AG09309 (cell line): ENCODE measurements around the gene NFIX.

Experiments
- DNase-seq: peaks from one replicate; pipeline ENCODE4 v3.0.0-alpha.2; 2010; ENCODE audit warnings: low read depth
- H3K4me3 ChIP-seq: 2 replicates; pipeline ENCODE4 v1.5.1; 2011; ENCODE audit warnings: mild to moderate bottlenecking, low read depth, low read length, moderate library complexity; ENCODE audit not compliant: control insufficient read depth
- CTCF ChIP-seq: IDR thresholded peaks from 2 replicates; pipeline ENCODE4 v1.5.1; 2011; ENCODE audit warnings: mild to moderate bottlenecking, low read depth, low read length, inconsistent platforms; ENCODE audit not compliant: insufficient read depth, control insufficient read depth; ENCODE audit errors: missing control alignments

Gene NFIX

DNA sequence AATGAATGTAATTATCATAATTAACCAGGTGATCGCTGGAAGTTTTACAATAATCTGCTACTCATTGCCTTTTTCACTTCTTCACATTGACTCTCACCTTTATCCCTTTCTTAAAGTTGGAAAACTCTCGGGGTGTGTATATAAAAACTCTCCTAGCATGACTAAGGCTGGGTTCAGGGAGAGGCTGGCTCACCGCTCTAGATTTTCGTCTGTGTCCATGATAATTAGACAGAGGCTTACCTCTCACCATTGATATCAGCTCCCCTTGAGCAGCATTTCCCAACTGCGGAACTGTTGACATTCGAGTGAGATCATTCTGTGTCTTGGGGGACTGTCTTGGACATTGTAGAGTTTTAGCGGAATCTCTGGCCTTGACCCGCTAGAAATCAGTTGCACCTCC, 39.4 kb downstream of the NFIX start:
- DNase-seq: no peak
- no peak overlapping the region for H3K4me3 ChIP-seq
- no peak for TF ChIP-seq CTCF

DNA sequence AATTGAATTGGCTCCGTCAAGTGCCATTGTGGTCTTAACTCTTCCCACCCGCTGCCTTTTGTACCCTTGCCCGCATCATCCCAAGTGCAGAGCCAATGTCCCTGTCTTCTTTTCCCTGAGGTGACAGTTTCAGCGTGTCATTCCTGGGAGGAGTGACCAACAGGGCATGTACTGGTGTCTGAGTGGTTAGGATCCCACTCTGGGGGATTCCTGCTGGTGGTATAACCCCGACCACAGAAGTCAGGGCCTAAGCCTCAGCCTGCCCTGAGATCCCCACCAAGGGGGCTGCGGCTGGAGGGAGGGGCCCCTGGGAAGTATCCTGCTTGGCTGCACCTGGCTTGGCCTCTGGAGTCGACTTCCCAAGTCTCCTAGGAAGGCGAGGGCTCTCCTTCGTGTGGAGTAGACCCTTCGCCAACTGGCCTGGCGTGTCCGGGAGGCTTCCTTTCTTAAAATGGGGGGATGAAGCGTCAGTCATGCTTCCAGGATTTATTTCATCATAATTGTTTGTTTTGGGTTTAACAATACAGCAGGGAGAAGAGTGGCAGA, 40.6 kb downstream of the NFIX start:
- no peak overlapping the region for H3K4me3 ChIP-seq
- TF ChIP-seq CTCF: no peak
- DNase-seq: no peak

DNA sequence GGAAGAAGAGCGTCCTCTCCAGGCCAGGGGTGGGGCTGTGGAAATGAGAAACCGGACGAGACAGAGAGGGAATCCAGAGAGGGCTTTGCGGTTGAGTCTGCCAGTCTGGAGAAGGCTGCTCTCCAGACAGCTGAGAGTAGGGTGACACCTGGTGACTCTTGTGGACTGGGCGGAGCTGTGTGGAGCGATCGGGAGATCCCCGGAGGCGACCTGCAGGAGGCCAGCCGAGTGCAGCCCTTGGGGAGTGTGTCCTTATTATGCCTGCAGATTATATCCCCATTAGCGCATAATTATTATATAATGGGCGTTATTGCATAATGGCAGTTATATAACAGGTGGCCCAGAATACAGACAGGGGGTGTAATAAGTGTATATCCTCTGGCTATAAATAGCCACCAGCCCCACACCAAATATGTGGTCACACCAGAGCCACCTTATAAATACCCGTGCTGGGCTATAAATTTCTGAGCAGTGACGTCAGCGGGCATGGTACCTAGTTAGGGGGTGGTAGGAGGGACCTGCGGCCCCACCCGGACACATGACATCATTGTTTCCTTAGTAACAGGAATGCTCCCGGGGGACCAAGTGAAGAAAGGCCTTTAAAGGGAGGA, 41.2 kb downstream of the NFIX start:
- H3K4me3 ChIP-seq: no peak overlapping the region
- TF ChIP-seq CTCF: no peak
- DNase-seq: no peak

DNA sequence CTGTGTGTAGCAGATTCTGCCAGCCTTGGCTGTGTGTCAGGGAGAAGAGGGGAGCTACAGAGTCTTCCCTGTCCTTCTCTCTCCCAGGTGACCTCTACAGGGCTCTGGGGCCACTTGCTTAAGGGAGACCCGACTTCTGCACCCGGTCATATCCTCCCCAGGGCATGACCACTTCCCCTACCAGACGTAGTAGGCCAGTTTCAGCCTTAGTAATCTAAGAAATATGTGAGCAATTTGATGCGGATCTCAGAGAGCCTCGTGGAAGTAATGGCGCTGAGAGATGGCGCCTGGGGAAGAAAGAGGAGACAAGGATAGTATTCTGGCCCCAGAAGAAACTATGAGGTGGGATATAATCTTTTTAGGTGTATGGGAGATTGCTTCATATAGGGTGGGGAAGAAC, 41.9 kb downstream of the NFIX start:
- DNase-seq: no peak
- no peak overlapping the region for H3K4me3 ChIP-seq
- TF ChIP-seq CTCF: no peak

DNA sequence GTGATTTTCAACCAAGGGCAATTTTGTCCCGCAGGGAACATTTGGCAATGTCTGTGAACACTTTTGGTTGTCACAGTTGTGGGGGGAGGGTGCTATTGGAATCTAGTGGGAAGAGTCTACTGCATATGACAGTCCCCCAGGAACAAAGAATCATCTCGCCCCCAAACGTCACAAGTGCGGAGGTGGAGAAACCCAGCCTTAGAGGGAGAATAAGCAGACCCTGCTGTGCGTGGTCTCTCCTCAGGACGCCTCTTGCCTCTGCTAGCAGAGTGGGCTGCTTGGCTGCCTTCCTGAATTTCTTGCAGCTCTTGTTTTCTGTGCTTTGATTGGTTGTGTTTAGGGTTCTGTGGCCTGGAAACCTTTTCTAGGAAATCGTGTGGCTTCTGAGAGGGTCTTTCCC, 42.5 kb downstream of the NFIX start:
- TF ChIP-seq CTCF: no peak
- H3K4me3 ChIP-seq: no peak overlapping the region

GRCh38 chr19:13038306-13039210, 43.3 kb downstream of the NFIX start:
- DNase-seq: no peak
- no peak for TF ChIP-seq CTCF
- no peak overlapping the region for H3K4me3 ChIP-seq

More for the DNA sequence above, 42.5 kb downstream of the NFIX start:
- DNase-seq: no peak
